ENCODE results near the gene CABP1.

- TF ChIP-seq POLR2A (IDR thresholded peaks at IDR 0.05) (no peak), CTCF (IDR thresholded peaks at IDR 0.05) (no peak)
Measured at GRCh38 chr12:120643574-120643973, 3.1 kb downstream of the CABP1 start.
